ENCODE data around the gene RIC1. TPM values are rescaled to one million over a fixed set of nuclear protein-coding genes. Genes with fewer than 3 reads are reported as not detected.

RIC1 gene
- total and polyA plus RNA-seq, 2 of the 8 experiments (the other 6 are each of a cell fraction or from before 2014, with no cell fraction given) = 10.7 to 24.5 TPM

GRCh38 chr9:5614192-5614591, 14.7 kb upstream of the RIC1 start (continued):
- TF ChIP-seq PHF8 (conservative IDR thresholded peaks at IDR 0.05; ENCODE audit: low read depth, low read length) = no peak
